NCI-H1417 (cell line): Measurements from ENCODE around the gene HYPK.

Experiments used
- DNase-seq, 3 experiments: peaks; one replicate each; lab custom pipeline; 2025; lab: John Stamatoyannopoulos, UW

HYPK gene

GRCh38 chr15:43845421-43845820 is 45.0 kb downstream of the HYPK start:
- no peak for DNase-seq

GRCh38 chr15:43851251-43851650 is 50.9 kb downstream of the HYPK start:
- DNase-seq: no peak

GRCh38 chr15:43852607-43853006 is 52.2 kb downstream of the HYPK start:
- no peak for DNase-seq
